GM12873 (cell line): ENCODE data around the gene FYB2.

Experiments used
- CTCF ChIP-seq: IDR thresholded peaks from 2 replicates; pipeline ENCODE4 v1.5.1; 2012; ENCODE audit warnings: low read depth, mild to moderate bottlenecking, moderate library complexity, low read length, control low read depth; ENCODE audit not compliant: insufficient read depth; ENCODE audit errors: missing control alignments

Gene FYB2

DNA sequence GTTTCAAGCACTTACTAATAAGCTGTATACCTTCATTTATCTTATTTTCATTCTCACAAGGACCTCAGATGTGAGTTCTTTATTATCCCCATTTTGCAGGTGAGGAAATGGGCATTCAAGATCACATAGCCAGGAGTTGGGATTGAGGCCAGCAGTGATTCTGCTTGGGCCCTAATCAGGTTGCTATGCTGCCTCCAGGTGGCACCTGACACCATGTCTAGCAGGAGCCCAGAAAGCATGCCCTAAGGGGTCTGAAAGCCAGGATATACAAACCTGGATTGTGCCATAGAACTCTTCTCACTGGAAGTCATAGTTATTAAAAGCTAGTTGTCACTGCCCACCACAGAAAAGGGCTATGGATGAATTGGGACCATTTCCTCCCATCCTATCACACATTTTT lies 61.1 kb downstream of the FYB2 start:
- peak; percentile 24 for TF ChIP-seq CTCF

DNA sequence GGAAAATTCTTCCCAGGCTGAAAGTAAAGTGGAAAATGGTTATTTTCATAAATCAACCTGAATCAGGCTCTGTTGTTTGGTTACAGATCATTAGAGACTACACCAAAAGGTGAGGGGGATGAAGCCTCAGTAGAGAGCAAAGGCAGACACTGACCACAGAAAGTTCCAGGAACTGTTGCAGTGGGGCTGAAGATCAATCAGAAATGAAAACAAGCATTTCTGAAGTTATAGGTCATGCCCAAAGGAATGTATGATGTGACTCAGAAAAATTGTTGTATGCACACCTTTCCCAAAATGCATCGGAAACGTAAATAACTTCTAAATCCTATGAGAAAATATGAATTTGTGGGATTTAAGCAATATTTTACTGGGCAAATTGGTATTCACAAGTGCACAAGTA lies 63.3 kb downstream of the FYB2 start:
- TF ChIP-seq CTCF: no peak

- TF ChIP-seq CTCF: no peak
Observed at GRCh38 chr1:56754708-56755479, 64.3 kb downstream of the FYB2 start.

DNA sequence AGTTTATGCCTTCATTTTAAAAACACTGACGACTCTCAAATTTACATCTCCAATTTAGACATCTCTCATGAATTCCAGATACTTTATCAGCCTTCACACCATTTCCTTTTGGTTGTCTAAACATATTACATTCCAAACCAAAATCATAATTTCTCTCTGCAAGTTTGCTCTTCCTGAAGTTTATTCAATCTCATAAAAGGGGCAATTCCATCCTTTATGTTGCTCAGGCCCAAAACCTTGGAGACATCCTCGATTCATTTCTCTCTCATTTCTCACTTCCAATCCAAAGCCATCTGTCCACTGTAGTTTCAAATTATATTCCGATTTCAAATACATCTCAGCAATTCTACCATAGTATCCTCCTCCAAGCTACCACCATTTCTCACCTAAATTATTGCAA lies 74.0 kb downstream of the FYB2 start:
- no peak for TF ChIP-seq CTCF

DNA sequence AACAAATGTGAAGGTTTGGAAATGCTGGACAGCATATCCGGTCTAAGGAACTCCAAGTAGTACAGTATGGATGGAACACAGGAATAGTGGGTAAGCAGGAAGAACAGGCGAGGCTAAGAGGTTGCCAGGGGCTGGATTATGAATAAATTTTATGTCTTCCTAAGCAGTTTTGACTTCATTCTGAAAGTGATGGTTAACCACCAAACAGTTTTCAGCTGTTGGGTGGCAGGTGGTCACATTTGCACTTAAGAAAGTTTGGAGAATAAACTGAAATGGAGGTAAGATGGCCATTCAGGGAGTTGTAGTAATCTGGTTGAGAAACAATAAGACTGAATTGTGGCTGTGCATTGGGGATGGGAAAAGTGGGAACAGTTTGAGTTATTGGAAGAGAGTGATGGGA lies 90.2 kb downstream of the FYB2 start:
- TF ChIP-seq CTCF: no peak

GRCh38 chr1:56726706-56727105 lies 92.5 kb downstream of the FYB2 start:
- no peak for TF ChIP-seq CTCF

GRCh38 chr1:56719171-56719570 lies 100.0 kb downstream of the FYB2 start:
- TF ChIP-seq CTCF: no peak

DNA sequence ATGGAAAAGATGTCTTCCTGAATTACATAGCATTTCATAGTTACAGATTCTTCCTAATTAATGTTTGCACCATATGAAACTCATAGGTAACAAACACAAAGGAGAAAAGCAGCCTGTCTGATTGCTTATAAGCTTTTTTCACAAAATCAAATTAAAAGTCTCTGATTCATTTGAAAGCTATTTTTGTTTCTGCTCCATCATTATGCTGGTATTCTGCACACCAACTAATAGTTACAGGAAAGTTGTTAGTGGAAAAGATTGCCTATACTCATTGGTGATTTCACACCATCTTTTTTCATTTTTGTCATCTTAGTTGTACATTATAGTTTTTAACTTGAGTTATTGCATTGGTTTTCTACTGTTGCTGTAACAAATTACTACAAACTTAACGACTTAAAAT lies 104.0 kb downstream of the FYB2 start:
- no peak for TF ChIP-seq CTCF
